HG02759 (cell line): Measurements from ENCODE around the gene EIF4H.
"Not testable (repeated sequence)": the region's sequence is repeated elsewhere in the genome, so short reads cannot be mapped to it uniquely, and the experiment has no call there.

Experiments
- ATAC-seq: cut with Tn5 transposase; IDR thresholded peaks from one replicate; pipeline ENCODE4 v1.9.1; 2021; ENCODE audit warnings: mild to moderate bottlenecking, moderate library complexity; ENCODE audit not compliant: unreplicated experiment

The EIF4H gene

GRCh38 chr7:74173866-74174605, at the start of gene EIF4H:
EIF4H (plus strand) TSS chr7:74174356; CDS start chr7:74174384, 28 bp downstream.
- ATAC-seq: peak; percentile 89

GRCh38 chr7:74126220-74126880, 47.8 kb upstream of the EIF4H start:
- no peak for ATAC-seq

- ATAC-seq: no peak
Observed at GRCh38 chr7:74129887-74130286, 44.3 kb upstream of the EIF4H start.

GRCh38 chr7:74130518-74130917, 43.6 kb upstream of the EIF4H start:
- ATAC-seq: no peak

- ATAC-seq: no peak
Observed at GRCh38 chr7:74134117-74134620, 40.0 kb upstream of the EIF4H start.

GRCh38 chr7:74138334-74138867, 35.8 kb upstream of the EIF4H start:
- ATAC-seq: no peak

GRCh38 chr7:74138945-74139843, 35.0 kb upstream of the EIF4H start:
- no peak for ATAC-seq

GRCh38 chr7:74141705-74142104, 32.5 kb upstream of the EIF4H start:
- no peak for ATAC-seq

GRCh38 chr7:74143383-74143782, 30.8 kb upstream of the EIF4H start:
- no peak for ATAC-seq

- no peak for ATAC-seq
Observed at GRCh38 chr7:74148491-74148890, 25.7 kb upstream of the EIF4H start.

GRCh38 chr7:74149071-74149470, 25.1 kb upstream of the EIF4H start:
- no peak for ATAC-seq

GRCh38 chr7:74149603-74150002, 24.6 kb upstream of the EIF4H start:
- ATAC-seq: no peak

GRCh38 chr7:74153736-74154135, 20.4 kb upstream of the EIF4H start:
- ATAC-seq: no peak

- ATAC-seq: no peak
Observed at GRCh38 chr7:74155810-74156395, 18.3 kb upstream of the EIF4H start.

- ATAC-seq: no peak
Observed at GRCh38 chr7:74157605-74158004, 16.6 kb upstream of the EIF4H start.

- ATAC-seq: no peak
Observed at GRCh38 chr7:74164985-74165456, 9.1 kb upstream of the EIF4H start.

- no peak for ATAC-seq
Observed at GRCh38 chr7:74165867-74166593, 8.1 kb upstream of the EIF4H start.

- not testable (repeated sequence) for ATAC-seq
Observed at GRCh38 chr7:74167324-74167723, 6.8 kb upstream of the EIF4H start.

GRCh38 chr7:74173074-74173473, 1.1 kb upstream of the EIF4H start:
- ATAC-seq: no peak

- ATAC-seq: no peak
Observed at GRCh38 chr7:74173491-74173865, 678 bp upstream of the EIF4H start.
